T-helper 22 cell (primary cell): ENCODE measurements around the gene CECR2.
"Not testable (repeated sequence)": the region's sequence is repeated elsewhere in the genome, so short reads cannot be mapped to it uniquely, and the experiment has no call there.

Experiments used
- DNase-seq: peaks from one replicate; pipeline ENCODE4 v3.0.0-alpha.2; 2020; ENCODE audit warnings: low read depth

CECR2 gene

DNA sequence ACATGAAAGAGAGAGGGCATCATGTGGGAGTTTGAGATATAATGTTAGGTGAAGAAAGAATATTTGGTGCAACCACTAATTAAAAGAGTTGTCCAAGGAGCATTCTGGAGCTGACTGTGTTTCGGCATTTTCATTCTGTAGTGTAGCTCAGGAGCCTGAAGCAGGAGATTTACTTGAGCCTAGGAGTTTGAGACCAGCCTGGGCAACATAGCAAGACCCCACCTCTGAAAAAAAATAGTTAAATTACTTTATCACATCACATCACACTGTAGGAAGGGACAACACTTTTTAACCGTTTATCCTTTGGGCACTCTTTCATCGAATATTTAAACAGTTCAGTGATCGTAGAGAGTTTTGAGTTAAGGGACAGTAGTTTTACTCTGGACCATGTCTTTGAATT lies 143.7 kb downstream of the CECR2 start:
- no peak for DNase-seq

DNA sequence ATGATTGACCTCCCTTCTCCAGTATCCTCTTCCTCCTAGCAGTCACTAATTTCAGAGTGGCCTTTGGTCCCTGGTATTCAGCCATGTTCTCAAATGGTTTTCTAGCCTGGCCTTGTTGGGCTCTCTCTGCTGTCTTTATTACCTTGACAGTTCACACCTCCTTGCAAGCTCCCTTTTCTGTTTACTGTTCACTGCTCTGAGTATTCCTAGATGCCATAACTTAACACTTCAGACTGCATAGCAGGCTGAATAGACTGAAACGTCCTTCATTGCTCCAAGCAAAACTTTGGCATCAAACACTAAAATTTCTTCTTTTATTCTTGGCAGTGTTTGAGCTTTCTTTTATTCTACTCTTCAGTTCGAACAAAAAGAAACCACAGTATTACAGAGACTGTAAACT lies 144.4 kb downstream of the CECR2 start:
- no peak for DNase-seq

DNA sequence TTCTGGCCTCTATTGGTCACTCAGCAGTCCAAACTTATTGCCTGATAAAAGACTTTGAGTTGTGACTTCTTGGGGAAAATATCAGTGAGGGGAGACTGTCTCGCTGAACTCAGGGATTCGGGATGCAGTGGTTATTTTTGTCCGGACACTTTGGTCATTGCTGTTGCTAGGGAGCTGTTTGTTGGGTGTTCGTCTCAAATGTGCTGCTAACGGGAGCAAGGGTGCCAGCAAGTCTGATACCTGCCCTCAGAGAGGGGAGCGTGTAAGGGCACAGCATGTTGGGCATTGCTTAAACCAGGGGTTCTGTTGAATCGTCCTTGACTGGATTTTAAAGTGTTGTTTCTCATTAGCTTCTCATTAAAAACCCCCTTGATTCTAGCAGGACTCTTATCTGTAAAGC lies 144.8 kb downstream of the CECR2 start:
- DNase-seq: no peak

DNA sequence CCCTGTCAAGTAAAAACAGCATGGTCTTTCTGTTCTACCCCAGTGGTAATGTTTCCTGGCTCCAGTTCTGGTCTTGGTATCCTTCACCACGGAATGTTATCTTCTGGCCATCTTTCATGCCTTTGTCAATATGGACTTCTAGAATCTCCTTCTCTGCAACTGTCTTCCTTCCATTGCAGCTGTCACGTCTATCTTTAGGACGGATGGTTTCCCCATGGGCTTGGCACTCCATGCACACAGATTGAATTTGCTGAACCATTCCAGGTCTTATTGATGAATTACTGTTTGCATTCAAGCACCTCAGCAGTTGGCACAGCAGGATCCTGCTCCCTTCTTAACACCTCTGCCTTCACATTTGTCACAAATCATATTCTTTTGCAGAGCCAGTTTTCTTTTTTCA lies 149.1 kb downstream of the CECR2 start:
- no peak for DNase-seq

DNA sequence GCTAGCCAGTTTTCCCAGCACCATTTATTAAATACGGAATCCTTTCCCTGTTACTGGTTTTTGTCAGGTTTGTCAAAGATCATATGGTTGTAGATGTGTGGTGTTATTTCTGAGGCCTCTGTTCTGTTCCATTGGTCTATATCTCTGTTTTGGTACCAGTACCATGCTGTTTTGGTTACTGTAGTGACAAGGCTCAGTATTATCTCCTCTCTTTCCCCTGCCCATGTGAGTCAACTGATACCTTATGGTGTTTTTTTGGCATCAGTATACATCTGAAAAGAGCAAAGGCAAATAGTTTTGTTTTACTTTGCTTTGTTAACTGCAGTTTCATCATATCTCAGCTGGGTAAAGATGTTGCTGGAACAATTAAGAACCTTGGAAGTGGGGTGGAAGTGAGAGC lies 152.7 kb downstream of the CECR2 start:
- not testable (repeated sequence) for DNase-seq

DNA sequence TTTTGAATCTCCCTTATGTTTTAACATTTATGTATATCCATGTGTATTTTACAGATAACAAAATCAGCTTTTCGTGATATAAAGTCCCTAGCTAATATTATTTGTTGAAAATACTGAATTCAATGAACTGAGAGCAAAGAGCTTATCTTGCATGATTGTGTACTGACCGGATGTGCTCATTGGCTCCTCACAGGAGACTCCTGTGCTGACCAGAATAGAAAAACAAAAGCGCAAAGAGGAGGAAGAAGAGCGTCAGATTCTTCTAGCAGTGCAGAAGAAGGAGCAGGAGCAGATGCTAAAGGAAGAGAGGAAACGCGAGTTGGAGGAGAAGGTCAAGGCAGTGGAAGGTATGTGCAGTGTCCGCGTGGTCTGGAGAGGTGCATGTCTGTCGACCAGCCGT lies 154.7 kb downstream of the CECR2 start:
- no peak for DNase-seq

DNA sequence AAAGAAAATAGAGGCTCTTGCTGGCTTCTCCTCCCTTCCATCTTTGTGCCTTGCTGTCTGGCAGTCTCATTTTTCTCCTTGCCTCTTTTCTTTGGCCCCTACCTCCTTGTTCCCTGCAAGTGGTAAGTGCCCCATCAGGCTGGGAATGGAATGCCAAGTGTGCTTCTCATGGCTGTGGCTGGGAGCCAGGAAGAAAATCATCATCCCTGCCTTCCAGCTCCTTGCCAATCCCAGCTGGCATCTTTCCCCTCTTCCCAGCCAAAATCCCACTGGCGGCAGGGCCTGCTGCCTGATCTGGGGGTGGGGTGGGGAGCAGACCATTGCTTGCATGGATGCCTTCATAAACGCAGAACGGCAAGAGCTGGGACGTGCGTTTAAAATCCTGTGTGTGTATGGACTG lies 167.0 kb downstream of the CECR2 start:
- DNase-seq: no peak

DNA sequence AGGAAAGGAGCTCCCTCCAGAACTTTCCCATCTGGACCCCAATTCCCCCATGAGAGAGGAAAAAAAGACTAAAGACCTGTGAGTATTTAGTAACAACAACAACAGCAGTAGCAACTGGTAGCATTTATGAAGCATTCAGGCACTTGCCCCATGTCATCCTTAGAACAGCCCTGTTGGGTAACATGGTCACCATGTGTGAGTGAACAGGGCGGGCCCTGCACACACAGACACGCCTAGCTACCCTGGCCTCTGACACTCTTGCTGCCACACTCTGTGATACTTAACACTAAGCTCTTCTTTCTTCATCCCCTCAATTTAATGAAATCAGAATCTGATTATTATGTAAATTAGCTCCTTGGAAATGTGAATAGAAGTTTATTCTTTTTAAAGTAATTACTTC lies 167.9 kb downstream of the CECR2 start:
- DNase-seq: no peak

DNA sequence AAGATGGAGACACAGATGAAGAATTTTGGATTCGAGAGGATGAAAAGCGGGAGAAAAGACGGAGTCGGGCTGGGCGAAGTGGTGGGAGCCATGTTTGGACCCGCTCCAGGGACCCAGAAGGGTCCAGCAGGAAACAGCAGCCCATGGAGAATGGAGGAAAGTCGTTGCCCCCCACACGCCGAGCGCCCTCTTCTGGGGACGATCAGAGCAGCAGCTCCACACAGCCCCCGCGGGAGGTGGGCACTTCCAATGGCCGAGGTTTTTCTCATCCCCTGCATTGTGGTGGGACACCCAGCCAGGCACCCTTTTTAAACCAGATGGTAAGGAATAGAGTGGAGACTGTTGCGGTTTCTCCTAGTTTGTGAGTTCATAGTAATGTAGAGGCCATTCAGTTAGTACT lies 171.2 kb downstream of the CECR2 start:
- DNase-seq: no peak

DNA sequence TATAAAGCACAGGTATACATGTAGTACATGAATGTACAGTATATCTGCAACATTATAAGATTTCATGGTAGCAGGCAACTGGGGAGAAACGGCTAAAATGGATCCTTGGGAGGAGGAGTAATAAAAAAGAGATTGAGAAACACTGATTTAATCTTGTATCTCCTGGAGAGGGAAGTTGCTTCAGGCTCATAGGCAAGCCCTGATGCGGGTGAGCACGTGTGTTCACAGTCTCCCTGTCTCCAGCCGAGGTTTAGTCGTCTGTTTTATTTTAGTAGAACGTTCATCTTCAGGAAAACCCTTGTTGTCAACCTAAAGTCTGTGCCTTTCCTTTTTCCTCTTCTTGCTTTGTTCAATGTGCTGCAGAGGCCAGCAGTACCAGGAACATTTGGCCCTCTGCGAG lies 172.2 kb downstream of the CECR2 start:
- DNase-seq: no peak

DNA sequence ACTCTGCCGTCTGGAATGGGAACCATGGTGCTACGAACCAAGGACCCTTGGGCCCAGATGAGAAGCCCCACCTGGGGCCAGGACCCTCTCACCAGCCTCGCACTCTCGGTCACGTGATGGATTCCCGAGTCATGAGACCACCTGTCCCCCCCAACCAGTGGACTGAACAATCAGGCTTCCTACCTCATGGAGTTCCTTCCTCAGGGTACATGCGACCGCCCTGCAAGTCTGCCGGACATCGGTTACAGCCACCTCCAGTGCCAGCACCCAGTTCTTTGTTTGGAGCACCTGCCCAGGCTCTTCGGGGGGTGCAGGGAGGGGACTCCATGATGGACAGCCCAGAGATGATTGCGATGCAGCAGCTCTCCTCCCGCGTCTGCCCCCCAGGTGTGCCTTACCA lies 173.2 kb downstream of the CECR2 start:
- DNase-seq: no peak

DNA sequence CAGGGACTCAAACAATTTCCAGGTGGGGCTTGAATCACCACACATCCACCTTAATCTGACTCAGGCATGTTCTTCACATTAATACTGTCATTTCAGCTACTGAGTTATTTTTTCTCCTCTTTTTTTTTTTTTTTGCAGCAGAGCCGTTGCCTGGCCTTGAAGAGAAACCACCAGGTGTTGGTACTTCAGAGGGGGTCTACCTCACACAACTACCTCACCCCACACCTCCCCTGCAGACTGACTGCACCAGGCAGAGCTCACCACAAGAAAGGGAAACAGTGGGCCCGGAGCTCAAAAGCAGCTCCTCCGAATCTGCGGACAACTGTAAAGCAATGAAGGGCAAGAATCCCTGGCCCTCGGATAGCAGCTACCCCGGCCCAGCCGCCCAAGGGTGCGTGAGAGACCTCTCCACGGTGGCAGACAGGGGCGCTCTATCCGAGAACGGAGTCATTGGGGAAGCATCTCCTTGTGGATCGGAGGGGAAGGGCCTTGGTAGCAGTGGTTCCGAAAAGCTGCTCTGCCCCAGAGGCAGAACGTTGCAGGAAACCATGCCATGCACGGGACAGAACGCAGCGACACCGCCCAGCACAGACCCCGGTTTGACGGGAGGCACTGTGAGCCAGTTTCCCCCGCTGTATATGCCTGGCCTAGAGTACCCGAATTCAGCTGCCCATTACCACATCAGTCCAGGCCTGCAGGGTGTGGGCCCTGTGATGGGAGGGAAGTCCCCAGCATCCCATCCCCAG lies 178.9 kb downstream of the CECR2 start:
- no peak for DNase-seq

DNA sequence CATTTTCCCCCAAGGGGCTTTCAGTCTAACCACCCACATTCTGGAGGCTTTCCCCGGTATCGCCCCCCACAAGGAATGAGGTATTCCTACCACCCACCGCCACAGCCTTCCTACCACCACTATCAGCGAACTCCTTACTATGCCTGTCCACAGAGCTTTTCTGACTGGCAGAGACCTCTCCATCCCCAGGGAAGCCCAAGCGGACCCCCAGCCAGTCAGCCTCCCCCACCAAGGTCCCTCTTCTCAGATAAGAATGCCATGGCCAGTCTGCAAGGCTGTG lies 179.4 kb downstream of the CECR2 start:
- no peak for DNase-seq

DNA sequence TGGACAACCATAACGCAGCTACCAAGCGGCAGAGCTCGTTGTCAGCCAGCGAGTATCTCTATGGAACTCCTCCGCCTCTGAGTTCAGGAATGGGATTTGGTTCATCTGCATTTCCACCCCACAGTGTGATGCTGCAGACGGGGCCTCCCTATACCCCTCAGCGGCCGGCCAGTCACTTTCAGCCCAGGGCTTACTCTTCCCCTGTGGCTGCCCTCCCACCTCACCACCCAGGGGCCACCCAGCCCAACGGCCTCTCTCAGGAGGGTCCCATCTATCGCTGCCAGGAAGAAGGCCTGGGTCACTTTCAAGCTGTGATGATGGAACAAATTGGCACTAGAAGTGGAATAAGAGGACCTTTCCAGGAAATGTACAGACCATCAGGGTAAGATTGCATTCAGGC lies 179.9 kb downstream of the CECR2 start:
- DNase-seq: no peak

DNA sequence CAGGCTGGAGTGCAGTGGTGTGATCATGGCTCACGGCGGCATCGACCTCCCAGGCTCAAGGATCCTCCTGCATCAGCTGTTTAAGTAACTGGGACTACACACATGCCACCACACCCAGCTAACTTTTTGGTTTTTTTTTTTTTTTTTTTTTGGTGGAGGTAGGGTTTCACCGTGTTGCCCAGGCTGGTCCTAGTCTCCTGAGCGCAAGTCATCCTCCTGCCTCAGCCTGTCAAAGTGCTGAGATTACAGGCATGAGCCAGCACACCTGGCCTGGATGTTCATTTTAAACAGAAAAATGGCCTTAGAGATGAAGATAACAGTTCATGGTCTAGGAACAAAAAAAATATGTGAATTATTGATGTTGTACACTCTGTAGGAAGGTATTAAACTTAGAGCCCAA lies 180.4 kb downstream of the CECR2 start:
- no peak for DNase-seq

DNA sequence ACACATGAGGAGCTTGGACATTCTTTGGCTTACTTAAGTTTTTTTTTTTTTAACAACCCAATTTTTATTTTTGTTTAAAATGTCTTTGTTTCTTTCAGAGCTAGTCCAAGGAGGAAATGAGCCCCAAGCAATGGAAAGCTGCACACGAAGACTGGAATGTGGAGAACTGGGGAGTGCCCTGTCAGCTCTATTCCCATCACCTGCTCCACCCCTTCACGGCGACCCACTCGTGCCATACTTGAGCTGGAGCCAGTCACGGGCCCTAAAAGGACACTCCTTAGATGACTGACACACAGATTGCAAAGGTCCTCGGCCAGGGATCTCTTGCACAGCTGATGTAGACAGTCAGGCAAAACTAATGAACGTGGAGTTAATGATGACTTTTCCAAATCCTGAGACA lies 183.5 kb downstream of the CECR2 start:
- DNase-seq: no peak

DNA sequence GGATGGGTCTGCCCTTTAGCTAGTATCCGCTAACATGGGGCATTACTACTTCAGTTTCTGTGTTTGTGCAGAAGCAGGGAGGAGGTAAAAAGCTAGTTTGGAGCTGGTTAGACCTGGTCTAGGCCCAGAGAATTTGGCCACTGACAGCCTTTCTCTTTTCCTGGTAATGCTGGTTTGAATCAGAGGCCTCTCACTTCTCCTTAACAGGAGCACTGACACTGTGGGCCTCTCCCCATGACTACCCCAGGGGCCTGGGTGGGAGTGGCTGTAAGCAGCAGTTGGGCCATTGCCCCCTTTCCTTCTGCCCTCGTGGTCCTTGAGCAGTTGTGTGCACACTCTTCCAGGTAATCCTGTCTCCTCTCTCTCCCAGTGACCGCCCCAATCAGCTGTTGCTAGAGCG lies 185.6 kb downstream of the CECR2 start:
- no peak for DNase-seq

DNA sequence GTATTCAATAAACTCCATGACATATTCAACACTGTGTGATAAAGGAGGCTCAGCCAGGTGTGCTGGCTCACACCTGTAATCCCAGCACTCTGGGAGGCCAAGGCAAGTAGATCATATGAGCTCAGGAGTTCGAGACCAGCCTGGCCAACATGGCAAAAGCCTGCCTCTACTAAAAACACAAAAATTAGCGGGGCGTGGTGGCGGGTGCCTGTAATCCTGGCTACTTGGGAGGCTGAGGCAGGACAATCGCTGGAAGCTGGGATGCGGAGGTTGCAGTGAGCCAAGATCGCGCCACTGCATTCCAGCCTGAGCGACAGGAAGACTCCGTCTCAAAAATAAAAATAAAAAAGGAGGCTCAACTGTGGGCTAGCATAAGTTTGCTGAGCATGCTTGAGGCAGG lies 189.9 kb downstream of the CECR2 start:
- no peak for DNase-seq

DNA sequence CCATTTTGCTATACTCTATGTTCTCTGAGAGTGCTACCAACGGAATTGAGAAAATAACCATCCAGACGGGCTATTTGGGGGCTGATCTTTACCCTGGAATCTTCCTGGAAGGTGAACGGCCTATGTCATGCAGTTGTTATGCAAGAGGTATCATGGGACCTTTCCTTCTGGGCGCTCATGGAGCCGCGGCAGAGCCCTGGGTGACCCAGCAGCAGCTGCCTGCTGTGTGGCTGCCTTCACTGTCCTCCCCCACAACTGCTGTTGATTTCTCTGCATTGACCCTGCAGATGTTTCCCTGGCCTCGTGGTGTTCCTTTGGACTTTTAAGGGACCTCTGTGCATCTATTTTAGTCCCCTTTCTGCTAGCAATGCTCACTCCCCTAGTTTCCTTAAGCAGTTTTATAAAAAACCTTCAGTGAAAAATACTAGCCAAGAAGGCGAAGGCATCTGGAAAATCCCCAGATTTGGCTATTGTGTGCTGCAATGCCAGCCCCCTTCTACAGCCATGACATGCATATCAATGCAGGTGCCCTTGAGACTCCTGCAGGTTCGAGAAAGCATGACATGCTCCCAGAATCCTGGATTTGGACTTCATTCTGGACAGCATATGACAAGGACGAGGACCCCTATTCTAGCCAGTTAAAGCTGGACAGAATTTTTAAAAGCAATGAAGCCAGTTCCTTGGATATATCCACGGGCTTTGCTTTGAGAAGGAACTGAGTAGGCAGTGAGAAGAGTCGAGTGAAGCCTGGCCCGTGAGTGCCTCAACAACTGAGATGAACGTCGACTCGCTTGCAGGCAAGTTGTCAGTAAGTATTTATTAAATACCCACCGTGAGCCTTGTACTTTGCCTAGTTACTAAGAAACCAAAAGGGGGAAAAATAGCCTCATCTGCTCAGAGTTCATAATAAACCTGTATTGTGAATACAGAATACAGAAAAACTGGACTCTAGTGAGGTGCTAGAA lies 193.9 kb downstream of the CECR2 start, which contains the start of gene SLC25A18:
TSS of gene SLC25A18 (plus strand) at position 593 of the 965 bp plus-strand sequence. CDS start 16,447 bp downstream, outside the sequence.
- no peak for DNase-seq

DNA sequence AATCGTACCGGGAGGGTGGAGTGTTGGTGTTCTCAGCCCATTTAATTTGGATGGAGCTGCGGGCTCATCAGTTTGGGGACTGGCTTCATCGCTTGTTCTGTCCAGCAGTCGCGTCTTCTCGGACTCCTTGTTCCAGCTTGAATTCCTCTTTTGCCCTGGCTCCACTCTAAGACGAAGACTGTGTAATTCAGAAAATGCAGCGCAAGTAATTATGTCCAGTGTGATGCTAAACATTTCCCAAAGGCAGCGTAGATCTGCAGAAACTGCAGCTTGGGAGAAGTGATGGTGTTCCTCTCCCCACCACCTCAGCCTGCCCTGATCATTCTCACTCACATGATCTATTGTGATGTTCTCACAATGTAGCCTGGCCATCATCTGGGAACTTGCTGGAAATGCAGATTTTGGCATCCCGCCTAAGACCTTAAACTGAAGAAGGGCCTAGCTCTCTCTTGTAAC lies 194.7 kb downstream of the CECR2 start:
- DNase-seq: no peak

DNA sequence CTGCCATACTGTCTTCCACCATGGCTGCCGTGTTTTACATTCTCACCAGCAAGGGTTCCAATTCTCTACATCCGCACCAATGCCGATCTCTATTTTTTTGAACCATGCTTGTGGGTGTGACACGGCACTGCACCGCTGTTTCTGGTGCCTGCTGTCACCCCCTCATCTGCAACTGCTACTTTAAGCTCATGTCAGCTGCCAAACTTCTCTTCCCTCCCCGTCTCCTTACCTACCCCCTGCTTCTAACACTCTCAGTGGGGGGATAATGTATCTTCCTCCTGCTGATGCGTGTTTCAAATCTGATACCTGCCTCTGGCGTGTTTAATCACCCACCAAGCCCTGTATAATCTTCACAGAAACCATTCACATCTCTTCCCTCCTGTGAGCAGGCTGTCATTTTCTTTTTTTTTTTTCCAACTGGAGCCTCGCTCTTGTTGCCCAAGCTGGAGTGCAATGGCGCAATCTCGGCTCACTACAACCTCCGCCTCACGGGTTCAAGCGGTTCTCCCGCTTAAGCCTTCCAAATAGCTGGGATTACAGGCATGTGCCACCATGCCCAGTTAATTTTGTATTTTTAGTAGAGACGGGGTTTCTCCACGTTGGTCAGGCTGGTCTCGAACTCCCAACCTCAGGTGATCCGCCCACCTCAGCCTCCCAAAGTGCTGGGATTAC lies 196.9 kb downstream of the CECR2 start:
- not testable (repeated sequence) for DNase-seq

DNA sequence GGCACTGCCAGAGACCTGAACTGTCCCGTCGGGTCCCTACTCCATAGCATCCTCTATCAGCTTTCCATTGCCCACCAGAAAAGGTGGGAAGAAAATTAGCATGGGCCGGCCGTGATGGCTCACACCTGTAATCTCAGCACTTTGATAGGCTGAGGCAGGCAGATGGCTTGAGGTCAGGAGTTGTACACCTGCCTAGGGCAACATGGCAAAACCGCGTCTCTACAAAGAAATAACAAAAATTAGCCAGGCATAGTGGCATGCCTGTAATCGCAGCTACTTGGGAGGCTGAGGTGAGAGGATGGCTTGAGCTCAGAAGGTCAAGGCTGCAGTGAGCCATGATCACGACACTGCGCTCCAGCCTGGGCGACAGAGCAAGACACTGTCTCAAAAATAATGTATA lies 197.5 kb downstream of the CECR2 start:
- no peak for DNase-seq

DNA sequence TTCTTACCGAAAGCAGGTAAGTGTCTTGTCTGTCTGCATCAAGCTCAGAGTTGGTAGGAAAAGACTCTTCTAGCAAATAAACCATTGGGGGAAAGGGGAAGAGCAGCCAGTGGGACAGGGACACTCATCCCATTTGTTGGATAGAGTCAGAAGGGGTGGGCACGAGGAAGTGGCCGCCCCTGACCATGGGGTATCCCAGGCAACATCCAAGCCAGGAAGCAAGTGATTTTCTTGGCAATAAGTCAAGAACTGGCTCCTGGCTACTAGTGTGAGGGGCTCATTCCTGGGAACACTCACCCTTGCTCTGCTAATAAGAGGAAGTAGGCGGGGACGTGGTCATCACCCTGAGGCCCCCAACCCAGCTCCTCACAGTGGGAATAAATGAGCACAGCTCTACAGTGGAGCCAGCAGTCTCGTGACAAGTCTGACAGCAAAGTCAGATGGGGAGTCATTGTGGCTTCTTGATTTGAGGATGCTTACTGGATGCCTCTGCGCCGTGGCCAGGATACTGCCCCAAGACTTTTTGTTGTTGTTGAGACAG lies 200.8 kb downstream of the CECR2 start:
- no peak for DNase-seq
